ENCODE measurements around the gene NTM.

The NTM gene

GRCh38 chr11:131512228-131512627 is 141.8 kb downstream of the NTM start:
- CTCF ChIA-PET, result no interaction called here
- TF ChIP-seq BHLHE40 (IDR thresholded peaks at IDR 0.05; ENCODE audit: borderline replicate concordance) (no peak), CTBP1 (IDR thresholded peaks at IDR 0.05; ENCODE audit: borderline replicate concordance) (no peak), TARDBP (IDR thresholded peaks at IDR 0.05) (no peak), ZNF384 (IDR thresholded peaks at IDR 0.05) (no peak)
- no peak for DNase-seq (ENCODE audit: extremely low spot score)
- POLR2A ChIA-PET, result no interaction called here

GRCh38 chr11:131514062-131514461 is 143.6 kb downstream of the NTM start:
- POLR2A ChIA-PET, result no interaction called here
- TF ChIP-seq ELF4 (IDR thresholded peaks at IDR 0.05) (no peak), L3MBTL2 (conservative IDR thresholded peaks at IDR 0.05) (no peak), SUZ12 (IDR thresholded peaks at IDR 0.05) (no peak), BHLHE40 (IDR thresholded peaks at IDR 0.05; ENCODE audit: borderline replicate concordance) (no peak), SP1 (IDR thresholded peaks at IDR 0.05) (no peak)
- no peak for DNase-seq (ENCODE audit: extremely low spot score)
- CTCF ChIA-PET, result no interaction called here

GRCh38 chr11:131518305-131518838 is 148.0 kb downstream of the NTM start:
- ChIA-PET CTCF (no interaction called here), POLR2A (no interaction called here)
- TF ChIP-seq ARNT (IDR thresholded peaks at IDR 0.05) (no peak), LEF1 (IDR thresholded peaks at IDR 0.05; ENCODE audit: borderline replicate concordance) (no peak), FOXA1 (IDR thresholded peaks at IDR 0.05) (no peak), ZNF384 (IDR thresholded peaks at IDR 0.05) (no peak), TARDBP (IDR thresholded peaks at IDR 0.05) (no peak), NFRKB (IDR thresholded peaks at IDR 0.05) (no peak)
- DNase-seq (ENCODE audit: extremely low spot score), result no peak

- ChIA-PET POLR2A (no interaction called here), CTCF (interaction anchor here (0.6 kb wide), 1 partner anchor 81 kb away, joined by 3 read pairs; no protein-coding TSS in a partner anchor)
- DNase-seq (ENCODE audit: extremely low spot score), result no peak
- TF ChIP-seq SP1 (IDR thresholded peaks at IDR 0.05) (no peak), ARNT (IDR thresholded peaks at IDR 0.05) (no peak), PKNOX1 (IDR thresholded peaks at IDR 0.05) (no peak), SUZ12 (IDR thresholded peaks at IDR 0.05) (no peak), CTBP1 (IDR thresholded peaks at IDR 0.05; ENCODE audit: borderline replicate concordance) (no peak), FOXA1 (IDR thresholded peaks at IDR 0.05) (no peak), FOXM1 (IDR thresholded peaks at IDR 0.05; ENCODE audit: borderline replicate concordance) (no peak)
Measured at GRCh38 chr11:131522851-131523250, 152.4 kb downstream of the NTM start.

- ChIA-PET CTCF (no interaction called here), POLR2A (no interaction called here)
- no peak for TF ChIP-seq FOXA1 (IDR thresholded peaks at IDR 0.05)
- no peak for TF ChIP-seq NFRKB (IDR thresholded peaks at IDR 0.05)
- no peak for TF ChIP-seq SUZ12 (IDR thresholded peaks at IDR 0.05)
- no peak for TF ChIP-seq L3MBTL2 (conservative IDR thresholded peaks at IDR 0.05)
- TF ChIP-seq FOXM1 (IDR thresholded peaks at IDR 0.05; ENCODE audit: borderline replicate concordance), result no peak
- TF ChIP-seq HDGF (IDR thresholded peaks at IDR 0.05; ENCODE audit: borderline replicate concordance), result no peak
- no peak for TF ChIP-seq TARDBP (IDR thresholded peaks at IDR 0.05)
- no peak for TF ChIP-seq CTBP1 (IDR thresholded peaks at IDR 0.05; ENCODE audit: borderline replicate concordance)
- no peak for TF ChIP-seq PKNOX1 (IDR thresholded peaks at IDR 0.05)
- no peak for TF ChIP-seq SP1 (IDR thresholded peaks at IDR 0.05)
- no peak for TF ChIP-seq ELF4 (IDR thresholded peaks at IDR 0.05)
- TF ChIP-seq ARNT (IDR thresholded peaks at IDR 0.05), result no peak
- no peak for TF ChIP-seq LEF1 (IDR thresholded peaks at IDR 0.05; ENCODE audit: borderline replicate concordance)
- TF ChIP-seq FOXK2 (IDR thresholded peaks at IDR 0.05), result no peak
- no peak for TF ChIP-seq ZNF384 (IDR thresholded peaks at IDR 0.05)
- TF ChIP-seq BHLHE40 (IDR thresholded peaks at IDR 0.05; ENCODE audit: borderline replicate concordance), result no peak
- no peak for DNase-seq (ENCODE audit: extremely low spot score)
Measured at GRCh38 chr11:131530407-131530806, 160.0 kb downstream of the NTM start.

- POLR2A ChIA-PET, result no interaction called here
- CTCF ChIA-PET, result no interaction called here
- no peak for DNase-seq (ENCODE audit: extremely low spot score)
- TF ChIP-seq L3MBTL2 (conservative IDR thresholded peaks at IDR 0.05) (no peak), ZNF384 (IDR thresholded peaks at IDR 0.05) (no peak), ELF4 (IDR thresholded peaks at IDR 0.05) (no peak), TARDBP (IDR thresholded peaks at IDR 0.05) (no peak), LEF1 (IDR thresholded peaks at IDR 0.05; ENCODE audit: borderline replicate concordance) (no peak), SP1 (IDR thresholded peaks at IDR 0.05) (no peak), CTBP1 (IDR thresholded peaks at IDR 0.05; ENCODE audit: borderline replicate concordance) (no peak), PKNOX1 (IDR thresholded peaks at IDR 0.05) (no peak), NFRKB (IDR thresholded peaks at IDR 0.05) (no peak), BHLHE40 (IDR thresholded peaks at IDR 0.05; ENCODE audit: borderline replicate concordance) (no peak), FOXA1 (IDR thresholded peaks at IDR 0.05) (no peak), HDGF (IDR thresholded peaks at IDR 0.05; ENCODE audit: borderline replicate concordance) (no peak)
Measured at GRCh38 chr11:131533149-131533548, 162.7 kb downstream of the NTM start.

- POLR2A ChIA-PET, result no interaction called here
- DNase-seq (ENCODE audit: extremely low spot score), result no peak
- no peak for TF ChIP-seq ARNT (IDR thresholded peaks at IDR 0.05)
- no peak for TF ChIP-seq NFRKB (IDR thresholded peaks at IDR 0.05)
- no peak for TF ChIP-seq SUZ12 (IDR thresholded peaks at IDR 0.05)
- TF ChIP-seq FOXA1 (IDR thresholded peaks at IDR 0.05), result no peak
- TF ChIP-seq FOXK2 (IDR thresholded peaks at IDR 0.05), result no peak
- no peak for TF ChIP-seq FOXM1 (IDR thresholded peaks at IDR 0.05; ENCODE audit: borderline replicate concordance)
- TF ChIP-seq ELF4 (IDR thresholded peaks at IDR 0.05), result no peak
- TF ChIP-seq BHLHE40 (IDR thresholded peaks at IDR 0.05; ENCODE audit: borderline replicate concordance), result no peak
- TF ChIP-seq LEF1 (IDR thresholded peaks at IDR 0.05; ENCODE audit: borderline replicate concordance), result no peak
- TF ChIP-seq TARDBP (IDR thresholded peaks at IDR 0.05), result no peak
- TF ChIP-seq L3MBTL2 (conservative IDR thresholded peaks at IDR 0.05), result no peak
- TF ChIP-seq PKNOX1 (IDR thresholded peaks at IDR 0.05), result no peak
- no peak for TF ChIP-seq HDGF (IDR thresholded peaks at IDR 0.05; ENCODE audit: borderline replicate concordance)
- no peak for TF ChIP-seq CTBP1 (IDR thresholded peaks at IDR 0.05; ENCODE audit: borderline replicate concordance)
- TF ChIP-seq SP1 (IDR thresholded peaks at IDR 0.05), result no peak
- TF ChIP-seq ZNF384 (IDR thresholded peaks at IDR 0.05), result no peak
- CTCF ChIA-PET, result no interaction called here
Measured at GRCh38 chr11:131533998-131534397, 163.6 kb downstream of the NTM start.
